Activated CD4-positive, alpha-beta T cell treated with anti-CD3 and anti-CD28 coated beads, Interleukin-2, amount 10 ng/mL, durations not matched to agents 24 days and 14 days (primary cell): Measurements from ENCODE around the gene ILKAP. TPM values are rescaled to one million over a fixed set of nuclear protein-coding genes. Genes with fewer than 3 reads are reported as not detected.

Source experiments
- DNase-seq: peaks from one replicate; pipeline ENCODE4 v3.0.0; 2022
- H3K27ac Mint-ChIP-seq: one replicate; pipeline ENCODE4 v1.8.0; 2022; ENCODE audit warnings: mild to moderate bottlenecking, mixed read lengths
- H3K27me3 Mint-ChIP-seq: one replicate; pipeline ENCODE4 v1.8.0; 2022; ENCODE audit warnings: mixed read lengths
- H3K36me3 Mint-ChIP-seq: one replicate; pipeline ENCODE4 v1.8.0; 2022; ENCODE audit warnings: low read depth, mild to moderate bottlenecking, mixed read lengths
- H3K4me1 Mint-ChIP-seq: one replicate; pipeline ENCODE4 v1.8.0; 2021; ENCODE audit warnings: mixed read lengths
- H3K4me3 Mint-ChIP-seq: one replicate; pipeline ENCODE4 v1.8.0; 2022; ENCODE audit warnings: mild to moderate bottlenecking, moderate library complexity, mixed read lengths
- H3K9me3 Mint-ChIP-seq: one replicate; pipeline ENCODE4 v1.8.0; 2021; ENCODE audit warnings: mixed read lengths
- intact Hi-C: fragments of 100-400 bp; cut with micrococcal nuclease; formaldehyde crosslinking; loops from one replicate; pipeline ENCODE4 v1.15.1; 2023
- total RNA-seq: library from RNA; stranded (reverse); gene quantifications from 2 replicates; pipeline ENCODE4 v1.2.3, GENCODE V29; 2022

ILKAP gene
- total RNA-seq, 1 donor from 2014 or later, result 77.4 TPM

DNA sequence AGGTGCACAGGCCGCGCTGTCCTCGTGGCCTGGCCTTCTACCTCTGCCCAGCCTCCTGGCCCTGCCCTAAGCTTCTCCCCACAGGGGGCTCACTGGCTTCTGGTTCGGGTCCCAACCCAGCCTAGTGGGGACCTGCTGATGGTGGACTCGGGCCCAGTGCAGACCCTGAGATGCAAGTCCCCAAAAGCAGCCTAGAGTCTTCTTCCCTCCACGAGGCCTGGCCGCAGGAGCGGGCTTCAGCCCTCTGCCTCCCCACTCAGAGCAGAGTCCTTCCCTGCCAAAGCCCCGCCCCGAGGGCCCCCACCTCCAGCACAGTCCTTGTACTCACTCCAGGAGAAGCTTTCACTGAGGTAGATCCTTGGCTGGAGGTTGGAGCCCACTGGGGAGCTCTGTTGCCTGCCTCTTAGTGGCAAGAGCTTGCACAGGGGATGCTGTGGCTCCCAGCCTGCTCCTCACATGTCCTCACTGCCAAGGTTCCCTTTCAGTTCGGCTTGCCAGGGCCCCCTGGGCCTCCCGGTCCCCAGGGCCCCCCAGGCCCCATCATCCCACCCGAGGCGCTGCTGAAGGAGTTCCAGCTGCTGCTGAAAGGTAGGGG lies 41.1 kb downstream of the ILKAP start:
- Mint-ChIP-seq H3K27me3 (peaks cover 36% of the 10 kb centered on the region), H3K27ac (no peak overlapping the region), H3K4me1 (peaks cover 4% of the 10 kb centered on the region), H3K4me3 (no peak overlapping the region), H3K9me3 (no peaks in the 10 kb centered on the region), H3K36me3 (no peaks in the 10 kb centered on the region)
- intact Hi-C loops, result loop anchor here (5.0 kb wide), 1 partner anchor 100 kb away; no protein-coding TSS in a partner anchor
- no peak for DNase-seq

- Mint-ChIP-seq H3K27ac (no peak overlapping the region), H3K9me3 (no peaks in the 10 kb centered on the region), H3K4me1 (peaks cover 4% of the 10 kb centered on the region), H3K36me3 (no peaks in the 10 kb centered on the region), H3K27me3 (peaks cover 36% of the 10 kb centered on the region), H3K4me3 (no peak overlapping the region)
- no peak for DNase-seq
- intact Hi-C loops, result loop anchor here (5.0 kb wide), 1 partner anchor 101 kb away; no protein-coding TSS in a partner anchor
These were observed 42.0 kb downstream of the ILKAP start for GRCh38 chr2:238161291-238162051.

DNA sequence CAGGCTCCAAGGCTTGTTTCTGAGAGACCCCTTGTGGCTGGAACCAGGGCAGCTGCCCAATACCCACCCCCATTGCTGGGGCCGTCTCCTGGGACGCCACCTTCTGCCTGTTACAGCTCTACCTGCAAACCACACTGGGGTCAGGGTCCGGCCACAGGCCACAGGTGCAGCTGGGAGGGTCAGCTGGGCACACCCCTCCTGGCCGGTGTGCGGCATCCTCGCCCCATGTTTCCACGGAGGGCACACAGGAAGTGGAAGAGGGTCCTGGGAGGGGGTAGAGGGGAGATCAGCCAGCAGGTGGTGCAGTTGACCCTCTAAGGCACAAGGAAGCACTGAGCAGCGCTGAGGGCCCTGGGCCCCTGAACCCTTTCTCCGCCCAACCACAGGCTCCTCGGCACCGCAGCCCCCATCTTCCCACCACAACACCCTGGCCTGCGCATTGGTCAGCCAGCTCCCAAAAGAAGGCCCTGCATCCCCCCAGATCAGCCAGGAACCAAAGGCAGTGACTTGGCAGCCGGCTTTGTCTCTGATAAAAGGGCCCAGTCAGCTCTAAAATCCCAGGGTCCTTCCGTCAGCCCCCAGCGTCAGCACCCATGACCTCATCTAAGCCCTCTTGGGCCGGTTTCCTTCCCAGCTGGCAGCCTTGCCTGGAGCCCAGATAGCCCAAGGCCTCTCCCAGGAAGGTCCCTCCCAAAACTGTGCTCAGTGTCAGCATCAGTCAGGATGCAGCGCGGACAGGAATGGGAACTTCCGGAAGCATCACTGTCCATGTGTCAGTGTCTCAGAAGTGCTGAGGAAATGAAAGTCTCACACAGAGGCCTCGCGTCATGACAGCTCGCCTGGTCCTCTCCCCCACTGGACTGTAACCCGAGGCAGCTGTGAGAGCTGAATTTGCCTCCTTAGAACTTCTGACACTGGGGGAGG lies 43.0 kb downstream of the ILKAP start:
- Mint-ChIP-seq H3K4me3 (no peak overlapping the region), H3K27ac (no peak overlapping the region), H3K4me1 (peaks cover 4% of the 10 kb centered on the region), H3K9me3 (no peaks in the 10 kb centered on the region), H3K27me3 (peaks cover 36% of the 10 kb centered on the region), H3K36me3 (no peaks in the 10 kb centered on the region)
- DNase-seq, result no peak
- intact Hi-C loops, result loop anchor here (5.0 kb wide), 1 partner anchor 102 kb away; no protein-coding TSS in a partner anchor

GRCh38 chr2:238159661-238160205 lies 43.8 kb downstream of the ILKAP start:
- Mint-ChIP-seq H3K4me3 (peak overlapping the region; percentile 77), H3K9me3 (no peaks in the 10 kb centered on the region), H3K27ac (no peak overlapping the region), H3K27me3 (peaks cover 31% of the 10 kb centered on the region), H3K36me3 (no peaks in the 10 kb centered on the region), H3K4me1 (peaks cover 4% of the 10 kb centered on the region)
- DNase-seq, result no peak
- intact Hi-C loops, result loop anchor here (5.0 kb wide), 1 partner anchor 103 kb away; no protein-coding TSS in a partner anchor

DNA sequence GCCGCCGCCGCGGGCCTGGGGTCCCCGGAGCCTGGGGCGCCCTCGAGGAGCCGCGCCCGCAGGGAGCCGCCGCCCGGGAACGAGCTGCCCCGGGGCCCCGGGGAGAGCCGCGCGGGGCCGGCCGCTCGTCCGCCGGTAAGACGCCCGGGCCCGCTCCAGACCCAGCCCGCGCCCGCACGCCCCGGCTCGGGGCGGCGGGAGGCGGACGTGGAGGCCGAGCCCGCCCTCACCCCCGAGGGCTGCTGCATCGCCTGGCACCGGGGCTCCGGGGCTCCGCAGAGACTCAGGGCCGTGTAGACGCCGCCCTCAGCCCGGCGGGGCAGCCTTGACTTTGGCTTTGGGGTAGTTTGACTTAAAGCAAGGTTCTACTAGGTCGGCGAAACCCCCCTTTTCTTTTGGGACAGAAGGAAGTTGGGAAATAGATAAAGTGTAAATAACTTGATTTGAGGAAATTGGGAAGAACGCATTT lies 44.4 kb downstream of the ILKAP start:
- H3K4me3 Mint-ChIP-seq, result peak overlapping the region; percentile 77
- peak; percentile 69 for DNase-seq
- peaks cover 4% of the 10 kb centered on the region for H3K4me1 Mint-ChIP-seq
- peaks cover 27% of the 10 kb centered on the region for H3K27me3 Mint-ChIP-seq
- H3K27ac Mint-ChIP-seq, result peak overlapping the region; percentile 58
- no peaks in the 10 kb centered on the region for H3K36me3 Mint-ChIP-seq
- intact Hi-C loops, result no loop called here
- H3K9me3 Mint-ChIP-seq, result no peaks in the 10 kb centered on the region

DNA sequence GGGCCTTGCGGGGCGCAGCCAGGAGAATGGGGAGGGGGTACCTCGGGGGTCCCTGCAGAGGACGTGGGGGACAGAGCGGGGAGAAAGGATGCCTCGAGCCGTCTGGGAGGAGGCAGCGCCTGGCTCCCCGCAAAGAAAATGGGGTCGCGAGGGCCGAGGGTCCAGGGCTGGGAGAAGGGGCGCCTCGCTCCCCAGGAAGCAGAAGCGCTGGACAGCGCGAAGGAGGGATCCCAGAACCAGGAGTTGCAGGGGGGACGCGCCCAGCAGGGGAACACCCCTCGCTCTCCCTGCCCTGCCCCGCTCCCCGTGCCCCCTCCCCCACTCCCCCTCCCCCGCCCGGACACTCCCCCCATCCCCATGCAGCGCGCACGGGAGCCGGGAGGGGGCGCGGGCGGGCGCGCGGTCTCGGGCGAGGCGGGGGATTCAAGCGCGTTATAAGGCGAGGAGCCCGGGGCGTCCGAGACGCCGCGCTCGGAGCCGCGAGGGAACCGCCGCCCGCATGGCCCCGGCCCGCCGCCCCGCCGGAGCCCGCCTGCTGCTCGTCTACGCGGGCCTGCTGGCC lies 44.9 kb downstream of the ILKAP start, which contains the start of gene ERFE:
ERFE (plus strand) TSS at position 462 of the 562 bp plus-strand sequence; CDS start at position 500, 38 bp downstream.
- Mint-ChIP-seq H3K4me3 (peak within 1 kb of the TSS; percentile 77), H3K4me1 (peaks cover 4% of the 10 kb centered on the region), H3K36me3 (no peaks in the 10 kb centered on the region), H3K9me3 (no peaks in the 10 kb centered on the region), H3K27ac (peak within 1 kb of the TSS; percentile 58), H3K27me3 (peaks cover 27% of the 10 kb centered on the region)
- DNase-seq, result peak; percentile 88
- intact Hi-C loops, result no loop called here

DNA sequence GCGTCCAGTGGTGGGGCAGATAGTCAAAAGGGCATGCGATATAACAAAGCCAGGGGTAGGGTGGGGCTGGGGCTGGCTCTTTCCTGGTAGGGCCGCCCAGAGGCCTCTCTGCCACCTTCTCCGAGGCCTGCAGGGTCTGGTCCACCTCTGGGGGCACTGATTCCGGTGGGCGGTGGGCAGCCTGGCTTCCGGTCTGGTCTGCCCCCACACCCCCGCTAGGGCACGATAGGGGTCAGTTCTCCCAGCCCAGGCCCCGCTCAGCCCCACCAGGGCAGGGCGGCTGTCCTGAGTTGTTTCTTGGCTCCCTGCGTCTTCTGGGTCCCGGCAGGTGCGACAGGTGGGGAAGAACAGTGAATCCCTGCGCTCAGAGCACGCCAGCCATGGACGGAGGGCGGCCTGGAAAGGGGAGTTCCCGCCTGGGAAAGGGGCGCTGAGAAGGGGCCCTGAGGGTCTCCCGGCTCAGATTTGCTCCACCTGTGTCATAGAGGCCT lies 45.4 kb downstream of the ILKAP start:
- Mint-ChIP-seq H3K27me3 (peaks cover 27% of the 10 kb centered on the region), H3K36me3 (no peaks in the 10 kb centered on the region), H3K4me1 (peaks cover 4% of the 10 kb centered on the region), H3K4me3 (peak overlapping the region; percentile 30), H3K9me3 (no peaks in the 10 kb centered on the region), H3K27ac (no peak overlapping the region)
- DNase-seq, result no peak
- intact Hi-C loops, result no loop called here

- intact Hi-C loops, result no loop called here
- DNase-seq, result no peak
- Mint-ChIP-seq H3K27me3 (peaks cover 25% of the 10 kb centered on the region), H3K4me3 (no peak overlapping the region), H3K4me1 (peaks cover 4% of the 10 kb centered on the region), H3K27ac (no peak overlapping the region), H3K9me3 (no peaks in the 10 kb centered on the region), H3K36me3 (no peaks in the 10 kb centered on the region)
These were observed 45.9 kb downstream of the ILKAP start for GRCh38 chr2:238157506-238158017.

- Mint-ChIP-seq H3K27ac (no peak overlapping the region), H3K4me1 (peaks cover 4% of the 10 kb centered on the region), H3K9me3 (no peaks in the 10 kb centered on the region), H3K36me3 (no peaks in the 10 kb centered on the region), H3K4me3 (no peak overlapping the region), H3K27me3 (peaks cover 13% of the 10 kb centered on the region)
- intact Hi-C loops, result no loop called here
- DNase-seq, result no peak
These were observed 47.5 kb downstream of the ILKAP start for GRCh38 chr2:238155761-238156694.

GRCh38 chr2:238155051-238155760 lies 48.3 kb downstream of the ILKAP start:
- Mint-ChIP-seq H3K27ac (no peak overlapping the region), H3K9me3 (no peaks in the 10 kb centered on the region)
- intact Hi-C loops, result no loop called here

GRCh38 chr2:238154570-238154969 lies 48.9 kb downstream of the ILKAP start:
- no peaks in the 10 kb centered on the region for H3K9me3 Mint-ChIP-seq
- no peaks in the 10 kb centered on the region for H3K36me3 Mint-ChIP-seq
- H3K4me3 Mint-ChIP-seq, result no peak overlapping the region
- no peak for DNase-seq
- H3K4me1 Mint-ChIP-seq, result peaks cover 4% of the 10 kb centered on the region
- H3K27me3 Mint-ChIP-seq, result peaks cover 4% of the 10 kb centered on the region
- intact Hi-C loops, result no loop called here
- H3K27ac Mint-ChIP-seq, result no peak overlapping the region

More at GRCh38 chr2:238155051-238155760, 48.3 kb downstream of the ILKAP start:
- H3K4me1 Mint-ChIP-seq, result peaks cover 4% of the 10 kb centered on the region
- peaks cover 8% of the 10 kb centered on the region for H3K27me3 Mint-ChIP-seq
- no peak for DNase-seq
- H3K4me3 Mint-ChIP-seq, result no peak overlapping the region
- H3K36me3 Mint-ChIP-seq, result no peaks in the 10 kb centered on the region
